SK-N-SH (cell line): Measurements from ENCODE around the gene ARMC8. TPM values are rescaled to one million over a fixed set of nuclear protein-coding genes. Genes with fewer than 3 reads are reported as not detected.

Source experiments
- CTCF ChIA-PET: fragments of 300-600, 350-600 bp; formaldehyde crosslinking; extraction: SDS; loops from one replicate; lab custom pipeline; 2021; lab: Yijun Ruan, JAX
- POLR2A ChIA-PET: fragments of 350-600 bp; sonication (Branson Sonifier 250); formaldehyde crosslinking; extraction: SDS; loops from one replicate; lab custom pipeline; 2020; ENCODE audit warnings: antibody characterized with exemption, inconsistent platforms; lab: Yijun Ruan, JAX
- DNase-seq: peaks from one replicate; pipeline ENCODE4 v3.0.0; 2012
- H2AFZ ChIP-seq: fragments of 200-600 bp; sonication (generic); 2 replicates; pipeline ENCODE4 v1.8.1; 2016; ENCODE audit warnings: antibody characterized with exemption, mild to moderate bottlenecking, low read depth
- H3F3A ChIP-seq: fragments of 200-600 bp; sonication (generic); replicated peaks from 2 replicates; pipeline ENCODE3; 2016; ENCODE audit warnings: antibody characterized with exemption, mild to moderate bottlenecking; ENCODE audit not compliant: insufficient read depth
- H3K27ac ChIP-seq, 2 experiments: fragments of 200-500 bp in 1 of 2; fragments of 200-600 bp in 1 of 2; sonication (Bioruptor generic) in 1 of 2; sonication (generic), shearing (Covaris generic) in 1 of 2; 2 replicates each; pipeline versions ENCODE4 v1.5.1 to v1.6.1; 2014 to 2016; ENCODE audit warnings: low read depth in 2 of 2, inconsistent platforms in 1 of 2, low read length in 1 of 2, mild to moderate bottlenecking in 1 of 2, mixed read lengths in 1 of 2
- H3K27me3 ChIP-seq: fragments of 200-600 bp; sonication (generic), shearing (Covaris generic); 2 replicates; pipeline ENCODE4 v1.6.1; 2016; ENCODE audit warnings: mixed run types; ENCODE audit not compliant: insufficient read depth
- H3K36me3 ChIP-seq, 2 experiments: fragments of 200-500 bp in 1 of 2; fragments of 200-600 bp in 1 of 2; sonication (Bioruptor generic) in 1 of 2; sonication (generic) in 1 of 2; replicated peaks in 1 of 2; 2 replicates each; pipeline versions ENCODE3 to v1.5.1; 2014 to 2016; ENCODE audit warnings: low read length in 1 of 2, mild to moderate bottlenecking in 1 of 2; ENCODE audit not compliant: insufficient read depth in 2 of 2, control insufficient read depth in 1 of 2
- H3K4me1 ChIP-seq, 2 experiments: fragments of 200-500 bp in 1 of 2; fragments of 200-600 bp in 1 of 2; sonication (Bioruptor generic) in 1 of 2; sonication (generic), shearing (Covaris generic) in 1 of 2; 2 replicates each; pipeline versions ENCODE4 v1.5.1 to v1.6.1; 2014 to 2016; ENCODE audit warnings: low read depth in 1 of 2, low read length in 1 of 2, mixed run types in 1 of 2; ENCODE audit not compliant: insufficient read depth in 2 of 2, control insufficient read depth in 1 of 2
- H3K4me2 ChIP-seq: fragments of 200-600 bp; sonication (generic), shearing (Covaris generic); 2 replicates; pipeline ENCODE4 v1.6.1; 2017; ENCODE audit warnings: mixed run types
- H3K4me3 ChIP-seq, 2 experiments: fragments of 200-500 bp in 1 of 2; fragments of 200-600 bp in 1 of 2; sonication (Bioruptor generic) in 1 of 2; sonication (generic), shearing (Covaris generic) in 1 of 2; 2 replicates each; pipeline versions ENCODE4 v1.5.1 to v1.8.1; 2014 to 2016; ENCODE audit warnings: low read depth in 2 of 2, inconsistent platforms in 1 of 2, low read length in 1 of 2, mild to moderate bottlenecking in 1 of 2, mixed read lengths in 1 of 2, moderate library complexity in 1 of 2
- H3K79me2 ChIP-seq: fragments of 200-600 bp; sonication (generic); 2 replicates; pipeline ENCODE4 v1.8.1; 2017; ENCODE audit warnings: mild to moderate bottlenecking; ENCODE audit not compliant: insufficient read depth
- H3K9ac ChIP-seq: fragments of 200-600 bp; sonication (generic); 2 replicates; pipeline ENCODE4 v1.6.1; 2017; ENCODE audit warnings: mixed run types
- H3K9me2 ChIP-seq: fragments of 200-600 bp; sonication (generic); 2 replicates; pipeline ENCODE4 v1.6.1; 2017; ENCODE audit warnings: mixed run types
- H3K9me3 ChIP-seq: fragments of 200-600 bp; sonication (generic); 2 replicates; pipeline ENCODE4 v1.6.1; 2017; ENCODE audit warnings: mixed run types, mild to moderate bottlenecking, moderate library complexity
- H4K20me1 ChIP-seq: fragments of 200-600 bp; sonication (generic); 2 replicates; pipeline ENCODE4 v1.6.1; 2017; ENCODE audit warnings: mild to moderate bottlenecking, mixed run types; ENCODE audit not compliant: insufficient read depth
- ELF1 ChIP-seq: IDR thresholded peaks from 2 replicates; pipeline ENCODE4 v1.4.0; 2012
- FOSL2 ChIP-seq: IDR thresholded peaks from 2 replicates; pipeline ENCODE4 v1.4.0; 2012; ENCODE audit warnings: low read depth, mild to moderate bottlenecking, moderate library complexity, borderline replicate concordance
- FOXJ3 ChIP-seq: sonication (generic); formaldehyde crosslinking; IDR thresholded peaks from 2 replicates; pipeline ENCODE4 v1.5.1; 2020; ENCODE audit warnings: mild to moderate bottlenecking, missing genetic modification reagents
- FOXM1 ChIP-seq: IDR thresholded peaks from 2 replicates; pipeline ENCODE4 v1.4.0; 2012; ENCODE audit warnings: low read depth, mild to moderate bottlenecking
- GABPA ChIP-seq: IDR thresholded peaks from 2 replicates; pipeline ENCODE4 v1.4.0; 2012; ENCODE audit warnings: low read depth, mild to moderate bottlenecking
- GATA2 ChIP-seq: sonication (generic); formaldehyde crosslinking; IDR thresholded peaks from 2 replicates; pipeline ENCODE4 v1.5.0; 2020; ENCODE audit warnings: mild to moderate bottlenecking, missing genetic modification reagents
- MAX ChIP-seq: IDR thresholded peaks from 2 replicates; pipeline ENCODE4 v1.4.0; 2012; ENCODE audit warnings: low read depth
- MEF2A ChIP-seq: IDR thresholded peaks from 2 replicates; pipeline ENCODE4 v1.4.0; 2012; ENCODE audit warnings: low read depth, borderline replicate concordance
- NRF1 ChIP-seq: IDR thresholded peaks from 2 replicates; pipeline ENCODE4 v1.6.1; 2012; ENCODE audit warnings: low read depth, mild to moderate bottlenecking, low read length
- RXRA ChIP-seq: IDR thresholded peaks from 2 replicates; pipeline ENCODE4 v1.4.0; 2012; ENCODE audit warnings: low read depth, mild to moderate bottlenecking, borderline replicate concordance
- TAF1 ChIP-seq: IDR thresholded peaks from 2 replicates; pipeline ENCODE4 v1.6.1; 2012; ENCODE audit warnings: low read depth, mild to moderate bottlenecking, low read length, moderate library complexity, borderline replicate concordance
- TCF12 ChIP-seq: IDR thresholded peaks from 2 replicates; pipeline ENCODE4 v1.4.0; 2012
- USF1 ChIP-seq: IDR thresholded peaks from 2 replicates; pipeline ENCODE4 v1.4.0; 2012; ENCODE audit warnings: low read depth, borderline replicate concordance
- YY1 ChIP-seq: IDR thresholded peaks from 2 replicates; pipeline ENCODE4 v1.4.0; 2012; ENCODE audit warnings: low read depth, mild to moderate bottlenecking
- WGBS: methylation state at CpG from one replicate; pipeline ENCODE4 v1.1.6; 2017; ENCODE audit warnings: low lambda C conversion rate; 5-methylcytosine and 5-hydroxymethylcytosine counted together
- polyA plus RNA-seq, 3 experiments: library from polyadenylated mRNA; depleted of rRNA; stranded (reverse); fragments of >200 nt; gene quantifications; 2 replicates each; pipeline ENCODE4 v1.2.3, GENCODE V29; 2012
- TF ChIP-seq, protein P1 (sequence below): fragments of 200-600 bp; sonication (generic); IDR thresholded peaks from 2 replicates; pipeline ENCODE4 v1.6.1; 2017; ENCODE audit warnings: antibody characterized with exemption, mild to moderate bottlenecking, moderate library complexity

Gene ARMC8
- polyA plus RNA-seq, 1 of the 3 experiments (the other 2 are of a cell fraction): 35.5 TPM

GRCh38 chr3:138154534-138154933 is 32.6 kb upstream of the ARMC8 start:
- Histone ChIP-seq H3K27me3 (no peaks in the 10 kb centered on the region; the same call in 1 of the 2 replicates), H3K27ac (no peak overlapping the region), H2AFZ (no peak overlapping the region), H3K4me1 (no peaks in the 10 kb centered on the region), H3K9me3 (no peaks in the 10 kb centered on the region), H3K9ac (no peak overlapping the region), H3F3A (no peaks in the 10 kb centered on the region), H3K79me2 (no peaks in the 10 kb centered on the region), H3K9me2 (no peaks in the 10 kb centered on the region), H3K4me2 (no peak overlapping the region), H4K20me1 (no peaks in the 10 kb centered on the region), H3K4me3 (no peak overlapping the region), H3K36me3 (no peaks in the 10 kb centered on the region)
- DNase-seq: no peak
- TF ChIP-seq YY1: no peak
- TF ChIP-seq TAF1: no peak
- ChIA-PET CTCF (no interaction called here), POLR2A (no interaction called here)

- WGBS: 97% methylated on average over 4 of the region's 4 CpGs
- POLR2A ChIA-PET: no interaction called here
Observed at GRCh38 chr3:138157743-138158142, 29.4 kb upstream of the ARMC8 start.

More at GRCh38 chr3:138157743-138158142, 29.4 kb upstream of the ARMC8 start:
- Histone ChIP-seq H3F3A (no peaks in the 10 kb centered on the region), H3K9me2 (no peaks in the 10 kb centered on the region), H4K20me1 (no peaks in the 10 kb centered on the region), H3K9ac (no peak overlapping the region), H3K79me2 (no peaks in the 10 kb centered on the region), H2AFZ (no peak overlapping the region), H3K4me2 (no peak overlapping the region)
- TF ChIP-seq FOSL2: no peak
- TF ChIP-seq TCF12: no peak
- no peak for TF ChIP-seq MEF2A
- TF ChIP-seq, protein P1, sequence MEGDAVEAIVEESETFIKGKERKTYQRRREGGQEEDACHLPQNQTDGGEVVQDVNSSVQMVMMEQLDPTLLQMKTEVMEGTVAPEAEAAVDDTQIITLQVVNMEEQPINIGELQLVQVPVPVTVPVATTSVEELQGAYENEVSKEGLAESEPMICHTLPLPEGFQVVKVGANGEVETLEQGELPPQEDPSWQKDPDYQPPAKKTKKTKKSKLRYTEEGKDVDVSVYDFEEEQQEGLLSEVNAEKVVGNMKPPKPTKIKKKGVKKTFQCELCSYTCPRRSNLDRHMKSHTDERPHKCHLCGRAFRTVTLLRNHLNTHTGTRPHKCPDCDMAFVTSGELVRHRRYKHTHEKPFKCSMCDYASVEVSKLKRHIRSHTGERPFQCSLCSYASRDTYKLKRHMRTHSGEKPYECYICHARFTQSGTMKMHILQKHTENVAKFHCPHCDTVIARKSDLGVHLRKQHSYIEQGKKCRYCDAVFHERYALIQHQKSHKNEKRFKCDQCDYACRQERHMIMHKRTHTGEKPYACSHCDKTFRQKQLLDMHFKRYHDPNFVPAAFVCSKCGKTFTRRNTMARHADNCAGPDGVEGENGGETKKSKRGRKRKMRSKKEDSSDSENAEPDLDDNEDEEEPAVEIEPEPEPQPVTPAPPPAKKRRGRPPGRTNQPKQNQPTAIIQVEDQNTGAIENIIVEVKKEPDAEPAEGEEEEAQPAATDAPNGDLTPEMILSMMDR: no peak
- TF ChIP-seq GABPA: no peak
- no peak for TF ChIP-seq GATA2 (CRISPR knock-in tag)
- no peak for TF ChIP-seq USF1
- TF ChIP-seq FOXM1: no peak
- TF ChIP-seq RXRA: no peak
- no peak for TF ChIP-seq ELF1
- TF ChIP-seq YY1: no peak
- no peak for TF ChIP-seq MAX
- TF ChIP-seq FOXJ3 (CRISPR knock-in tag): no peak
- no peak for TF ChIP-seq NRF1
- TF ChIP-seq, all 33 proteins: peak for 0
- H3K27ac ChIP-seq: no peak overlapping the region
- no peaks in the 10 kb centered on the region for H3K9me3 ChIP-seq
- DNase-seq: no peak
- H3K4me1 ChIP-seq: no peaks in the 10 kb centered on the region
- CTCF ChIA-PET: no interaction called here
- H3K36me3 ChIP-seq: peaks cover 14 to 15% of the 10 kb centered on the region in 2 experiments
- H3K4me3 ChIP-seq: no peak overlapping the region
- H3K27me3 ChIP-seq: no peaks in the 10 kb centered on the region
